IMR-90 (cell line): Measurements from ENCODE around the gene ADRA2C.

Experiments
- BHLHE40 ChIP-seq: fragments of 150-350 bp; IDR thresholded peaks from 2 replicates; pipeline ENCODE4 v1.6.1; 2016; ENCODE audit warnings: mild to moderate bottlenecking, low read depth, low read length
- CEBPB ChIP-seq: IDR thresholded peaks from 2 replicates; pipeline ENCODE4 v1.6.1; 2012; ENCODE audit warnings: low read depth, low read length, improper control_type of control experiment
- MAFK ChIP-seq: IDR thresholded peaks from 2 replicates; pipeline ENCODE4 v1.6.1; 2012; ENCODE audit warnings: low read depth, low read length, improper control_type of control experiment
- MAZ ChIP-seq: IDR thresholded peaks from 2 replicates; pipeline ENCODE4 v1.6.1; 2012; ENCODE audit warnings: low read depth, mild to moderate bottlenecking, low read length, improper control_type of control experiment, moderate library complexity, borderline replicate concordance
- MXI1 ChIP-seq: IDR thresholded peaks from 2 replicates; pipeline ENCODE4 v1.6.1; 2012; ENCODE audit warnings: low read depth, mild to moderate bottlenecking, low read length, moderate library complexity, borderline replicate concordance
- NFE2L2 ChIP-seq: fragments of 150-350 bp; IDR thresholded peaks from 2 replicates; pipeline ENCODE4 v1.6.1; 2016; ENCODE audit warnings: low read depth, mild to moderate bottlenecking, low read length
- POLR2A ChIP-seq: IDR thresholded peaks from 2 replicates; pipeline ENCODE4 v1.6.1; 2012; ENCODE audit warnings: mild to moderate bottlenecking, low read depth, low read length
- RAD21 ChIP-seq: IDR thresholded peaks from 2 replicates; pipeline ENCODE4 v1.6.1; 2012; ENCODE audit warnings: low read length, improper control_type of control experiment
- RCOR1 ChIP-seq: IDR thresholded peaks from 2 replicates; pipeline ENCODE4 v1.6.1; 2012; ENCODE audit warnings: mild to moderate bottlenecking, low read length, improper control_type of control experiment; ENCODE audit not compliant: insufficient replicate concordance
- RFX5 ChIP-seq: IDR thresholded peaks from 2 replicates; pipeline ENCODE4 v1.8.0; 2012; ENCODE audit warnings: low read depth, mild to moderate bottlenecking, low read length, moderate library complexity
- SMC3 ChIP-seq: fragments of 150-350 bp; IDR thresholded peaks from 2 replicates; pipeline ENCODE4 v1.6.1; 2016; ENCODE audit warnings: low read depth, mild to moderate bottlenecking, antibody characterized with exemption, low read length, moderate library complexity
- TF ChIP-seq, protein P1 (sequence below): conservative IDR thresholded peaks from 2 replicates; pipeline ENCODE4 v1.5.1; 2012; ENCODE audit warnings: mild to moderate bottlenecking, low read depth, low read length, improper control_type of control experiment
- TF ChIP-seq, protein P2 (sequence below): fragments of 150-350 bp; IDR thresholded peaks from 2 replicates; pipeline ENCODE4 v1.6.1; 2016; ENCODE audit warnings: low read depth, mild to moderate bottlenecking, low read length, moderate library complexity, borderline replicate concordance
- TF ChIP-seq, protein P3 (sequence below): fragments of 150-350 bp; IDR thresholded peaks from 2 replicates; pipeline ENCODE4 v1.6.1; 2017; ENCODE audit warnings: mild to moderate bottlenecking, antibody characterized with exemption, low read length, low read depth

DNA sequence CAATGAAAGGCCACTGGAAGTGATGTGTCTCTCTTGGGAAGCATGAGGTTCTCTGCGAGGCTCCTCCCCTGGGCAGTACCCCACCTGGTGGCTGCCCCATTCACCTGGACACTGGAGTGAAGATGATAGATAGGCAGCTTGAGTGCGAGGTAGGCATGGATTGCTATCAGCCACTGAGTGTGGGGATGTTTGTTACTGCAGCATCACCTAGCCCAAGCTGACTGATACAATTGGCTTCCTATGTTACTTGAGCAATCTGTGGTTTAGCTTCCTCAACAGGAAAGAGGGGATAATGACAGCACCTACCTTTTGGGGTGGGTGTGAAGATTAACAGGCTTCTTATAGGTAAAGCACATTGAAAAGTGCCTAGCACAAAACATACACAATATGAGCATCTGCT is 30.8 kb downstream of the ADRA2C start:
- TF ChIP-seq, protein P1, sequence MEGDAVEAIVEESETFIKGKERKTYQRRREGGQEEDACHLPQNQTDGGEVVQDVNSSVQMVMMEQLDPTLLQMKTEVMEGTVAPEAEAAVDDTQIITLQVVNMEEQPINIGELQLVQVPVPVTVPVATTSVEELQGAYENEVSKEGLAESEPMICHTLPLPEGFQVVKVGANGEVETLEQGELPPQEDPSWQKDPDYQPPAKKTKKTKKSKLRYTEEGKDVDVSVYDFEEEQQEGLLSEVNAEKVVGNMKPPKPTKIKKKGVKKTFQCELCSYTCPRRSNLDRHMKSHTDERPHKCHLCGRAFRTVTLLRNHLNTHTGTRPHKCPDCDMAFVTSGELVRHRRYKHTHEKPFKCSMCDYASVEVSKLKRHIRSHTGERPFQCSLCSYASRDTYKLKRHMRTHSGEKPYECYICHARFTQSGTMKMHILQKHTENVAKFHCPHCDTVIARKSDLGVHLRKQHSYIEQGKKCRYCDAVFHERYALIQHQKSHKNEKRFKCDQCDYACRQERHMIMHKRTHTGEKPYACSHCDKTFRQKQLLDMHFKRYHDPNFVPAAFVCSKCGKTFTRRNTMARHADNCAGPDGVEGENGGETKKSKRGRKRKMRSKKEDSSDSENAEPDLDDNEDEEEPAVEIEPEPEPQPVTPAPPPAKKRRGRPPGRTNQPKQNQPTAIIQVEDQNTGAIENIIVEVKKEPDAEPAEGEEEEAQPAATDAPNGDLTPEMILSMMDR: no peak
- TF ChIP-seq POLR2A: no peak
- no peak for TF ChIP-seq MAFK
- TF ChIP-seq CEBPB: no peak
- no peak for TF ChIP-seq SMC3
- TF ChIP-seq, protein P2, sequence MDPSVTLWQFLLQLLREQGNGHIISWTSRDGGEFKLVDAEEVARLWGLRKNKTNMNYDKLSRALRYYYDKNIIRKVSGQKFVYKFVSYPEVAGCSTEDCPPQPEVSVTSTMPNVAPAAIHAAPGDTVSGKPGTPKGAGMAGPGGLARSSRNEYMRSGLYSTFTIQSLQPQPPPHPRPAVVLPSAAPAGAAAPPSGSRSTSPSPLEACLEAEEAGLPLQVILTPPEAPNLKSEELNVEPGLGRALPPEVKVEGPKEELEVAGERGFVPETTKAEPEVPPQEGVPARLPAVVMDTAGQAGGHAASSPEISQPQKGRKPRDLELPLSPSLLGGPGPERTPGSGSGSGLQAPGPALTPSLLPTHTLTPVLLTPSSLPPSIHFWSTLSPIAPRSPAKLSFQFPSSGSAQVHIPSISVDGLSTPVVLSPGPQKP: no peak
- TF ChIP-seq, protein P3, sequence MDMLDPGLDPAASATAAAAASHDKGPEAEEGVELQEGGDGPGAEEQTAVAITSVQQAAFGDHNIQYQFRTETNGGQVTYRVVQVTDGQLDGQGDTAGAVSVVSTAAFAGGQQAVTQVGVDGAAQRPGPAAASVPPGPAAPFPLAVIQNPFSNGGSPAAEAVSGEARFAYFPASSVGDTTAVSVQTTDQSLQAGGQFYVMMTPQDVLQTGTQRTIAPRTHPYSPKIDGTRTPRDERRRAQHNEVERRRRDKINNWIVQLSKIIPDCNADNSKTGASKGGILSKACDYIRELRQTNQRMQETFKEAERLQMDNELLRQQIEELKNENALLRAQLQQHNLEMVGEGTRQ: no peak
- TF ChIP-seq MAZ: no peak
- no peak for TF ChIP-seq NFE2L2
- TF ChIP-seq RFX5: no peak
- TF ChIP-seq RAD21: no peak
- no peak for TF ChIP-seq RCOR1
- TF ChIP-seq MXI1: no peak
- no peak for TF ChIP-seq BHLHE40
